Neural cell (in vitro differentiated cells): ENCODE measurements around the gene RUVBL1.

Source experiments
- CTCF ChIP-seq: fragments of 450-650 bp; IDR thresholded peaks from 2 replicates; pipeline ENCODE4 v1.5.1; 2014; ENCODE audit warnings: antibody characterized with exemption, mild to moderate bottlenecking, moderate library complexity; ENCODE audit not compliant: poor library complexity, severe bottlenecking
- EZH2 ChIP-seq: fragments of 200-600, 300-800 bp; shearing (Covaris generic), sonication (generic); IDR thresholded peaks from 2 replicates; pipeline ENCODE4 v1.6.1; 2014; ENCODE audit warnings: antibody characterized with exemption, low read length, borderline replicate concordance, mild to moderate bottlenecking; ENCODE audit not compliant: insufficient read depth, poor library complexity, severe bottlenecking
- RAD21 ChIP-seq: fragments of 450-650 bp; conservative IDR thresholded peaks from 2 replicates; pipeline ENCODE4 v1.6.1; 2014; ENCODE audit warnings: antibody characterized with exemption, mild to moderate bottlenecking, moderate library complexity
- TF ChIP-seq, protein P1 (sequence below): IDR thresholded peaks from 2 replicates; pipeline ENCODE4 v1.6.1; 2012; ENCODE audit warnings: borderline replicate concordance

DNA sequence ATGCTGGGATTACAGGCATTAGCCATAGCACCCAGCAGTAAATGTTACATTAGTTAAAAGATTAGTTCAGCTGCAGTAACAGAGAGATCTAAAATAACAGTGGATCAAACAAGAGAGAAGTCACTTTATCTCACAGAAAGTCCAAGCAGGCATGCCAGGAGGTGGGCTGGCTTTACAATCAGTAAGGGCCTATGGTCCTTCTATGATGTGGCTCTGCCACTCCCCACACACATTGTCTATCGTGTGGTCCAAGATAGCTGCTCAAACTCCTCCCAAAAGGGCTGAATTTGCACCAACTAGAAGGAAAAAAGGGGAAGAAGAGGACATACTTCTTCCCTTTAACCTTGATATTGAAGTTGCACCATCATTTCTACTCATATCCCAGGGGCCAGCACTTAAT is 4.6 kb upstream of the RUVBL1 start:
- TF ChIP-seq, protein P1, sequence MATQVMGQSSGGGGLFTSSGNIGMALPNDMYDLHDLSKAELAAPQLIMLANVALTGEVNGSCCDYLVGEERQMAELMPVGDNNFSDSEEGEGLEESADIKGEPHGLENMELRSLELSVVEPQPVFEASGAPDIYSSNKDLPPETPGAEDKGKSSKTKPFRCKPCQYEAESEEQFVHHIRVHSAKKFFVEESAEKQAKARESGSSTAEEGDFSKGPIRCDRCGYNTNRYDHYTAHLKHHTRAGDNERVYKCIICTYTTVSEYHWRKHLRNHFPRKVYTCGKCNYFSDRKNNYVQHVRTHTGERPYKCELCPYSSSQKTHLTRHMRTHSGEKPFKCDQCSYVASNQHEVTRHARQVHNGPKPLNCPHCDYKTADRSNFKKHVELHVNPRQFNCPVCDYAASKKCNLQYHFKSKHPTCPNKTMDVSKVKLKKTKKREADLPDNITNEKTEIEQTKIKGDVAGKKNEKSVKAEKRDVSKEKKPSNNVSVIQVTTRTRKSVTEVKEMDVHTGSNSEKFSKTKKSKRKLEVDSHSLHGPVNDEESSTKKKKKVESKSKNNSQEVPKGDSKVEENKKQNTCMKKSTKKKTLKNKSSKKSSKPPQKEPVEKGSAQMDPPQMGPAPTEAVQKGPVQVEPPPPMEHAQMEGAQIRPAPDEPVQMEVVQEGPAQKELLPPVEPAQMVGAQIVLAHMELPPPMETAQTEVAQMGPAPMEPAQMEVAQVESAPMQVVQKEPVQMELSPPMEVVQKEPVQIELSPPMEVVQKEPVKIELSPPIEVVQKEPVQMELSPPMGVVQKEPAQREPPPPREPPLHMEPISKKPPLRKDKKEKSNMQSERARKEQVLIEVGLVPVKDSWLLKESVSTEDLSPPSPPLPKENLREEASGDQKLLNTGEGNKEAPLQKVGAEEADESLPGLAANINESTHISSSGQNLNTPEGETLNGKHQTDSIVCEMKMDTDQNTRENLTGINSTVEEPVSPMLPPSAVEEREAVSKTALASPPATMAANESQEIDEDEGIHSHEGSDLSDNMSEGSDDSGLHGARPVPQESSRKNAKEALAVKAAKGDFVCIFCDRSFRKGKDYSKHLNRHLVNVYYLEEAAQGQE, result no peak
- TF ChIP-seq CTCF, result no peak
- TF ChIP-seq RAD21, result no peak
- no peak for TF ChIP-seq EZH2
